ENCODE results near the gene PLAAT1. TPM values are rescaled to one million over a fixed set of nuclear protein-coding genes. Genes with fewer than 3 reads are reported as not detected.

PLAAT1 gene
- total RNA-seq, 2 donors from 2014 or later: not detected

GRCh38 chr3:193301433-193301832, 60.4 kb downstream of the PLAAT1 start:
- TF ChIP-seq, protein P1, sequence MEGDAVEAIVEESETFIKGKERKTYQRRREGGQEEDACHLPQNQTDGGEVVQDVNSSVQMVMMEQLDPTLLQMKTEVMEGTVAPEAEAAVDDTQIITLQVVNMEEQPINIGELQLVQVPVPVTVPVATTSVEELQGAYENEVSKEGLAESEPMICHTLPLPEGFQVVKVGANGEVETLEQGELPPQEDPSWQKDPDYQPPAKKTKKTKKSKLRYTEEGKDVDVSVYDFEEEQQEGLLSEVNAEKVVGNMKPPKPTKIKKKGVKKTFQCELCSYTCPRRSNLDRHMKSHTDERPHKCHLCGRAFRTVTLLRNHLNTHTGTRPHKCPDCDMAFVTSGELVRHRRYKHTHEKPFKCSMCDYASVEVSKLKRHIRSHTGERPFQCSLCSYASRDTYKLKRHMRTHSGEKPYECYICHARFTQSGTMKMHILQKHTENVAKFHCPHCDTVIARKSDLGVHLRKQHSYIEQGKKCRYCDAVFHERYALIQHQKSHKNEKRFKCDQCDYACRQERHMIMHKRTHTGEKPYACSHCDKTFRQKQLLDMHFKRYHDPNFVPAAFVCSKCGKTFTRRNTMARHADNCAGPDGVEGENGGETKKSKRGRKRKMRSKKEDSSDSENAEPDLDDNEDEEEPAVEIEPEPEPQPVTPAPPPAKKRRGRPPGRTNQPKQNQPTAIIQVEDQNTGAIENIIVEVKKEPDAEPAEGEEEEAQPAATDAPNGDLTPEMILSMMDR (IDR thresholded peaks at IDR 0.05): no peak
- Histone ChIP-seq H3K27ac (no peak overlapping the region), H3K4me3 (no peak overlapping the region), H3K9me3 (no peaks in the 10 kb centered on the region), H3K4me1 (no peaks in the 10 kb centered on the region), H3K9ac (ENCODE audit: low read depth in 2 of 2, low read length in 2 of 2) (no peak overlapping the region), H3K36me3 (no peaks in the 10 kb centered on the region), H3K27me3 (no peaks in the 10 kb centered on the region)
- intact Hi-C loops (cut with DNase I): no loop called here
- no peak for DNase-seq

- intact Hi-C loops (cut with DNase I): no loop called here
- no peaks in the 10 kb centered on the region for H3K36me3 ChIP-seq
- H3K9ac ChIP-seq (ENCODE audit: low read depth in 2 of 2, low read length in 2 of 2): no peak overlapping the region
- no peak overlapping the region for H3K27ac ChIP-seq
- H3K4me3 ChIP-seq: no peak overlapping the region
- no peaks in the 10 kb centered on the region for H3K4me1 ChIP-seq
- H3K27me3 ChIP-seq: no peaks in the 10 kb centered on the region
- DNase-seq: no peak
- no peaks in the 10 kb centered on the region for H3K9me3 ChIP-seq
- TF ChIP-seq, protein P1 (IDR thresholded peaks at IDR 0.05): no peak
Measured at GRCh38 chr3:193305356-193305755, 64.3 kb downstream of the PLAAT1 start.

- no peak overlapping the region for H3K27ac ChIP-seq
Measured at GRCh38 chr3:193310914-193311723, 70.1 kb downstream of the PLAAT1 start.

DNA sequence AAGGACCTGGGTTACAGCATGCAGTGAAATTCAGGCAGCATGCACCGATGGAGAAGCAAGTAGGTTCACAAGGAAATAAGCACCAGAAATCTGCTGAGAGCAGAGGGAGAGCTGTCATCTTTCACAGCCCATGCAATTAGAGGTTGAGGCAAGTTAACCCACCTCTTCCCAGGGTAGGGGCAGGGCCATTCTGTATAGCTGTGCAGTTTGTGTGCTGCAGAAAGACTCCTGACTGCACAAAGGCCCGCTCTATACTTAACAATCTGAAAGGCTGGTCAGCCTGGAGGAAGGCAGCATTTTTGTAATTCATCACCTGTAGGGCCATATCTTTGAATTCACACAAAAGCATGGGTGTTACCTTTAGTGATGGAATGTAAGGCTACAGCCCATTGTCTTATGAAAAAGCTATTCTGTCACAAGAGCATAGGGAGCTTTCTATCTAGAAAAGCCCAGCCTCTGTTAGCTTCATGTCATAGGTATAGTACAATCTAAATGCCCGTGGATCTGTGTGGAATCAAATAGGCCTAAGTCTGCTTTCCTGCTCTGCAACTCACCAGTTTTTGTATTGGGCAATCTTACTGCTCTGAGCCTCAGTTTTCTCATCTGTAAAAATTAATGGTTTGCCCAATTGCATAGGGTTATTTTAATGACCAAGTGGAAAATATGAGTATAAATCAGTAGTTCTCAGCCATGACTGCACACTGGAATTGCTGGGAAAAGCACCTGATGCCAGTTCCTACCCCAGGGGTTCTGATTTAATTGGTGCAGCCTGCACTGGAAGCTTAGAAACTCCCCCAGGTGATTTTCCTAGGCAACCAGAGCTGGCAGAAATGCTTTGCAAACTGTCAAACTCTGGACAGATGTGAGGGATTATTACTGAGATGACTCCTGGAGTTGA, 72.3 kb downstream of the PLAAT1 start:
- H3K4me3 ChIP-seq: no peak overlapping the region
- DNase-seq: no peak
- H3K4me1 ChIP-seq: no peaks in the 10 kb centered on the region
- H3K9me3 ChIP-seq: no peaks in the 10 kb centered on the region
- TF ChIP-seq, protein P1 (IDR thresholded peaks at IDR 0.05): no peak
- H3K27me3 ChIP-seq: no peaks in the 10 kb centered on the region
- H3K36me3 ChIP-seq: no peaks in the 10 kb centered on the region
- intact Hi-C loops (cut with DNase I): no loop called here
- no peak overlapping the region for H3K9ac ChIP-seq (ENCODE audit: low read depth in 2 of 2, low read length in 2 of 2)
- H3K27ac ChIP-seq: no peak overlapping the region

More at GRCh38 chr3:193310914-193311723, 70.1 kb downstream of the PLAAT1 start:
- no peak overlapping the region for H3K4me3 ChIP-seq
- H3K27me3 ChIP-seq: no peaks in the 10 kb centered on the region
- TF ChIP-seq, protein P1 (IDR thresholded peaks at IDR 0.05): no peak
- H3K9ac ChIP-seq (ENCODE audit: low read depth in 2 of 2, low read length in 2 of 2): no peak overlapping the region
- H3K36me3 ChIP-seq: no peaks in the 10 kb centered on the region
- H3K9me3 ChIP-seq: no peaks in the 10 kb centered on the region
- intact Hi-C loops (cut with DNase I): no loop called here
- H3K4me1 ChIP-seq: no peaks in the 10 kb centered on the region
- DNase-seq: no peak

DNA sequence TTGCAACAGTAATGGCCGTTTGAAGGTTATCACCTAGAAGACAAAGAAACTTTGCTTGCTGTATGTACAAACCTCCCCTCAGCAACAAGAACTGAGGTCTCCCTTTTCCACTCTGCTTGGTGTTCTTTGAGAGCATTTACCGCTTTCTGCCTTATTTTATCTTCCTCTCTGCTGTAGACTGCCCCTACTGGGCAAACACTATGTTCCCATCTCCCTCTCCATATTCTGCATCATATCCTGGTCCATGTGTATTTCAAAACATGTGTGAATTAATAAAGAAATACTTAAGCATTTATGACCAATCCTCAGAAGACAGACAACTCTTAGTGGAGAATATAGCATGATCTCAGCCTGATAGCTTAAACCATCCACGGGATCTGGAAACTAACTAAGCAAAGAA, 73.1 kb downstream of the PLAAT1 start:
- no peaks in the 10 kb centered on the region for H3K4me1 ChIP-seq
- H3K9ac ChIP-seq (ENCODE audit: low read depth in 2 of 2, low read length in 2 of 2): no peak overlapping the region
- no peaks in the 10 kb centered on the region for H3K27me3 ChIP-seq
- H3K9me3 ChIP-seq: no peaks in the 10 kb centered on the region
- no peak overlapping the region for H3K27ac ChIP-seq
- DNase-seq: no peak
- TF ChIP-seq, protein P1 (IDR thresholded peaks at IDR 0.05): no peak
- H3K4me3 ChIP-seq: no peak overlapping the region
- H3K36me3 ChIP-seq: no peaks in the 10 kb centered on the region
- intact Hi-C loops (cut with DNase I): no loop called here

Measured in colonic mucosa (tissue), 4 donors.